Fibroblast of skin of back (primary cell): ENCODE data around the gene GHR.

Source experiments
- DNase-seq: peaks from one replicate; pipeline ENCODE4 v3.0.0-alpha.2; 2013

Gene GHR

GRCh38 chr5:42462083-42462482, 38.8 kb downstream of the GHR start:
- no peak for DNase-seq

- no peak for DNase-seq
Measured at GRCh38 chr5:42467572-42467971, 44.3 kb downstream of the GHR start.

- DNase-seq: no peak
Measured at GRCh38 chr5:42467981-42468524, 44.8 kb downstream of the GHR start.

GRCh38 chr5:42483472-42484154, 60.4 kb downstream of the GHR start:
- no peak for DNase-seq

GRCh38 chr5:42487077-42487476, 63.8 kb downstream of the GHR start:
- no peak for DNase-seq

GRCh38 chr5:42487821-42488220, 64.6 kb downstream of the GHR start:
- no peak for DNase-seq

GRCh38 chr5:42490831-42491230, 67.6 kb downstream of the GHR start:
- DNase-seq: no peak

GRCh38 chr5:42491699-42492098, 68.5 kb downstream of the GHR start:
- peak; percentile 59 for DNase-seq

GRCh38 chr5:42492974-42493373, 69.7 kb downstream of the GHR start:
- DNase-seq: no peak

GRCh38 chr5:42494414-42494813, 71.2 kb downstream of the GHR start:
- DNase-seq: peak; percentile 34

- peak; percentile 24 for DNase-seq
Measured at GRCh38 chr5:42495914-42496313, 72.7 kb downstream of the GHR start.

GRCh38 chr5:42496397-42497156, 73.3 kb downstream of the GHR start:
- no peak for DNase-seq

- DNase-seq: no peak
Measured at GRCh38 chr5:42498000-42498399, 74.8 kb downstream of the GHR start.

- no peak for DNase-seq
Measured at GRCh38 chr5:42499016-42499415, 75.8 kb downstream of the GHR start.

- DNase-seq: no peak
Measured at GRCh38 chr5:42500003-42500599, 76.9 kb downstream of the GHR start.

GRCh38 chr5:42502613-42503470, 79.6 kb downstream of the GHR start:
- peak; percentile 20 for DNase-seq

GRCh38 chr5:42506662-42507061, 83.4 kb downstream of the GHR start:
- DNase-seq: no peak

GRCh38 chr5:42507451-42508097, 84.3 kb downstream of the GHR start:
- DNase-seq: no peak

- DNase-seq: no peak
Measured at GRCh38 chr5:42513246-42513645, 90.0 kb downstream of the GHR start.

- DNase-seq: no peak
Measured at GRCh38 chr5:42514754-42515153, 91.5 kb downstream of the GHR start.

GRCh38 chr5:42515504-42515903, 92.3 kb downstream of the GHR start:
- no peak for DNase-seq
